ENCODE measurements around the gene CDYL2.

Gene CDYL2

DNA sequence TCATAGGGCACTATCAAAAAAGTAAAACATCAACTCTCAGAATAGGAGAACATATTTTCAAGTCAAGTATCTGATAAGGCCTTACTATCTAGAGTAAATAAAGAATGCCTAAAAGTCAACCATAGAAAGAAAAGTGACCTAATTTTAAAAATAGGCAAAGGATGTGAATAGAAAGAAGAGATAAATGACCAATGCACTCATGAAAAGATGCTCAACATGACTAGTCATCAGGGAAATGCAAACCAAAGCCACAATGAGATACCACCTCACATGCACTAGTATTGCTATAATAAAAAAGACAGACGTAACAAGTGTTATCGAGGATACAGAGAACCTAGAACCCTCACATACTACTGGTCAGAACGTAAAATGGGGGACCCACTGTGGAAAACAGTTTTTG, 172.8 kb downstream of the CDYL2 start:
- DNase-seq (ENCODE audit: extremely low read depth in 1 of 2, low read depth in 1 of 2), result no peak

GRCh38 chr16:80628254-80628653, 176.1 kb downstream of the CDYL2 start:
- DNase-seq (ENCODE audit: extremely low read depth in 1 of 2, low read depth in 1 of 2), result no peak

DNA sequence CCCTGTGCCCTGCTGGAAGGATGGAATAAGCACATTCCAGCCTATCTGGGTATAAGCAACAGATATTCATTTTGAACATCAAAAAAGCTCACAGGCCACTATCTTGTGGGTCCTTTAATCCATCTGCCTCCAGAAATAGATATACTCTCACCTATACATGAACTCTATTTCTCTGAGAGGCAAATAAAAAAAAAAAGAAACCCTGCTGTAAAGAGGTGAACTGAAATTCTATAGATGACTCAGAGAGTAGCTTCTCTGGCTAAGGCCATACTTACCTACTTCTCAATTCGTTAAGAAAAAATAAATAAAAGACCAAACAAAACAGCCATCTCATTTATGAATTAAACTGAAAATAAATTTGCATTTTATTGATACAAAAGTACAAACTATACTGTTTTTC, 177.3 kb downstream of the CDYL2 start:
- DNase-seq (ENCODE audit: extremely low read depth in 1 of 2, low read depth in 1 of 2), result no peak

- DNase-seq (ENCODE audit: extremely low read depth in 1 of 2, low read depth in 1 of 2), result no peak
Measured at GRCh38 chr16:80623376-80623775, 181.0 kb downstream of the CDYL2 start.

GRCh38 chr16:80622007-80622406, 182.4 kb downstream of the CDYL2 start:
- no peak for DNase-seq (ENCODE audit: extremely low read depth in 1 of 2, low read depth in 1 of 2)

DNA sequence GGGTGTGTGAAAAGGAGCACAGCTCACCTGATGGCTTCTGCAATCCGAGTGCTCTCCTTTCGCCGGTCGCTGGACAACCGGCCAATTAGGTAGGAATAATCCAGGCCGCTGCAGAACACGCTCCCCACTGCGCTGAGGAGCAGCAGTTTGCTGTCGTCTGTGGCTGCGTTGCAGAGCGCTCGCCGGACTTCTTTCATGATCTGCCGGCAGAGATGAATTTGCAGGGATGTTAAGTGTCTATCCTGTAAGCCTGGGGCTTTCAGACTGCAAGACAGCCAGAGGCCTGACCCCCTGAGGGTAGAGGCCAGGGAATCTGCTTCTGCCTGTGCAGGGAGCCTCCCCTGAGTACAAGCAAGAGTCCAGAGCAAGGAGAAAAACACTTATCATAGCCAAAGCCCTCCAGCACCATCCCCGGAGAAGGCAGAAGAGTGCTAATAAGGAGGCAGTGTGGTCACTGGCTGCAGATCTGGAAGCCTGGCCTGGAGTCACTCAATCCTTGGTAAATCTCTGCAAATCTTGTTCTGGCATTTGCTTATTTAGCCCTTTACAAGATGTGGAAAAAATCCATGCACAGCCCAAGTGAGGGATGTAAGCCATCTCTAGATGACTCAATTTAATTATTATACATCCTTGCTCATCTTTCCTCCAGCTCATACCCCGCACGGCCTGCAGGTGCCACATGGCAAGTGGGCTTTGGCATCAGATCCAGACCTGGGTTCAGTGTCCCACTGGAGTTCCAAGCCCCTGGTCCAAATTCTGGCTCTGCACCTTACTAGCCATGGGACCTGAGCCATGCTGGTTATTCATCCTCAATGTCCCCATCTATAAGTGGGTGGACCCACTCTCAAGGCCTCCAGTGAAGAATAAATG, 183.4 kb downstream of the CDYL2 start:
- DNase-seq (ENCODE audit: extremely low read depth in 1 of 2, low read depth in 1 of 2), result no peak

DNA sequence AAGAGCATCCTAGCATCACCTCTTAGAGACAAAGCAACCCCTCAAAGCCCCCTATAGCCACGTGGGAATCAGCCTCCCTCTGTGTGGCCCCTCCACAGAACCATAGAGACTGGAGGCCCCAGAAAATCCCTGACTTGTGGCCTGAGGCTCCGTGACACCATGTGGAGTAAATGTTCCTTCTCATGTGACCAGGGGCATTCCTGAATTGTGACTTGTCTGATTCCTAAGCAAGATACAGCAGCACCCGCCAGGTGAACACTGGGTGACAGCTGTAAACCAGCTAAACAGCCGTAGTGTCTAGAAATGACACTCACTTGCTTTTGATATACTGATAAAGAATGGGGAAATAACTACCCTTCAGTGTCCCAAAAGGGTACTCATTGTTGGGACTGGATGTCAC, 184.6 kb downstream of the CDYL2 start:
- no peak for DNase-seq (ENCODE audit: extremely low read depth in 1 of 2, low read depth in 1 of 2)

- no peak for DNase-seq (ENCODE audit: extremely low read depth in 1 of 2, low read depth in 1 of 2)
Measured at GRCh38 chr16:80618862-80619648, 185.3 kb downstream of the CDYL2 start.

- no peak for DNase-seq (ENCODE audit: extremely low read depth in 1 of 2, low read depth in 1 of 2)
Measured at GRCh38 chr16:80616362-80616761, 188.0 kb downstream of the CDYL2 start.

- DNase-seq (ENCODE audit: extremely low read depth in 1 of 2, low read depth in 1 of 2), result no peak
Measured at GRCh38 chr16:80615735-80616134, 188.7 kb downstream of the CDYL2 start.

- DNase-seq (ENCODE audit: extremely low read depth in 1 of 2, low read depth in 1 of 2), result no peak
Measured at GRCh38 chr16:80614908-80615671, 189.3 kb downstream of the CDYL2 start.

- DNase-seq (ENCODE audit: extremely low read depth in 1 of 2, low read depth in 1 of 2), result no peak
Measured at GRCh38 chr16:80612461-80613017, 191.9 kb downstream of the CDYL2 start.

DNA sequence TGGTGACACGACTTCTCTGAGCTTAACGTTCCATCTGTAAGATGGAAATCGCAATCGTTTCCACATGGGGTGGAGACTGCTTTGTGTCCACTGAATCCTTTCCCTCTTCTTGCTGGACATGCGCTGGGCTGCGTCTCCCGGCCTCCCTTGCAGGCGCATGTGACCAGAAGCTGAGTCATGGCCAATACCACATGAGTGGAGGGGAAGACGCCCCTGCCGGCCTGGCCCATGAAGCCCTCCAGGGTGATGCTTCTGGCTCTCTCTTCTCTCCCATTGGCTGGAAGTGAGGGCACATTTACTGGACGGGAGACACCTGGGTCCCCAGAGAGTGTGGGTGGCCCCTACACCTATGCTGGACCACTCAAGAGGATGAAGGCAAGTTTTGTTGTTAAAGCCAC, 192.5 kb downstream of the CDYL2 start:
- DNase-seq (ENCODE audit: extremely low read depth in 1 of 2, low read depth in 1 of 2), result no peak

DNA sequence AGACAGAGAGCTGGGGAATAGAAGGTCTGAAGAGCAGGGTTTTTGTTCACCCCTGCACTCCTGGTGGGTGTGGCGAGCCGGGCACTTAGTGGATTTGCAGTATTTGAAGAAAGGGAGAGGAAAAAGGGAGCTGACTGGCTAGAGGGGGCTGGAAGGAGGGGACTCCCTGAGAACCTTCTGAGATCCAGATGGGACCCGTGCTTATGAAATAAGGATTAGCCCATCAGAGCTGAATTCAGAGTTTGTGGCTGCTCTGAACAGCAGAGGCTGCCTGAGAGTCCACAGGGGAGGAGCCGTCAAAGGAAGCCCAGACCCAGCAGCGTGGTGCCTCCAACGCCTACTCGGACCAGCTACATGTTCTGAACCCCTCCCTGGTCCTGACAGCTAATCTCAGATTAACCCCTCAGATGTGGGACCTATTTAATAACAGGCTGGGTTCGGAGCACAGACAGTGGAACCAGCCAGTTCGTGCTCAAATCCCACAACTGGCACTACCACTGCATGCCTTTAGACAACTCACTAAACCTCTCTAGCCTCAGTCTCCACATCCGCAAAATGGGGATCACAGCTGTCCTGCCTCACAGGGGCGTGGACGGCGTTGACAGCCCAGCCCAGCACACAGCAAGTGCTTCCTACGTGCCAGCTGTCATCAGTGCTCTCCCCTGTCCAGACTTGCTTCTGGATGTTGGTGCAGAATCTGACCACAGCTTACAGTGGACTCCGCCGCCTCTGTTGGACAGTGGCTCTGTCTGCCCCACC, 193.0 kb downstream of the CDYL2 start:
- no peak for DNase-seq (ENCODE audit: extremely low read depth in 1 of 2, low read depth in 1 of 2)

GRCh38 chr16:80610481-80611156, 193.8 kb downstream of the CDYL2 start:
- DNase-seq (ENCODE audit: extremely low read depth in 1 of 2, low read depth in 1 of 2), result no peak

- no peak for DNase-seq (ENCODE audit: extremely low read depth in 1 of 2, low read depth in 1 of 2)
Measured at GRCh38 chr16:80608946-80609345, 195.5 kb downstream of the CDYL2 start.

DNA sequence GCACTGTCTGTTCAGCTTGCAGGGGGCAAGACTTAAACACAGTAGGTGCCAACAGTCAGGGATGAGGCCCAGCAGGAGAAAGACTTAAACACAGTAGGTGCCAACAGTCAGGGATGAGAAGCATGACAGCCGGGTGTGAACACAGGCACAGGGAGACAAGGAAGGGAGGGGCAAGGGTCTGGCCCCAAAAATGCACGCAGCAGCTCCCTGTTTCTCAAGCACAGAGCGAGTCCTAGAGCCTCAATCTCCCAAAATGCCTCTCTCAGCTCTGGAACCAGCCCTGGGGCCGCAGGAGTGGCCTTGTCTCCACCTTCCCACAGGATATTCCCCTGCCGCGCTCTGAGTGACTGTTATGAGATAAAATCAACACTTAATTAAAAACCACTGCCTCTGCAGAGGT, 197.2 kb downstream of the CDYL2 start:
- DNase-seq (ENCODE audit: extremely low read depth in 1 of 2, low read depth in 1 of 2), result no peak

- no peak for DNase-seq (ENCODE audit: extremely low read depth in 1 of 2, low read depth in 1 of 2)
Measured at GRCh38 chr16:80606221-80606766, 198.1 kb downstream of the CDYL2 start.

- no peak for DNase-seq (ENCODE audit: extremely low read depth in 1 of 2, low read depth in 1 of 2)
Measured at GRCh38 chr16:80604600-80605355, 199.6 kb downstream of the CDYL2 start.
